Activated gamma-delta T cell treated with anti-CD3 and anti-CD28 coated beads, Interleukin-2, amount 50 U/mL, for 16 hours (primary cell): ENCODE results near the gene RSU1.
"Not testable (repeated sequence)": the region's sequence is repeated elsewhere in the genome, so short reads cannot be mapped to it uniquely, and the experiment has no call there.

Source experiments
- DNase-seq: peaks from one replicate; pipeline ENCODE4 v3.0.0-alpha.2; 2020; ENCODE audit warnings: low read depth

RSU1 gene

DNA sequence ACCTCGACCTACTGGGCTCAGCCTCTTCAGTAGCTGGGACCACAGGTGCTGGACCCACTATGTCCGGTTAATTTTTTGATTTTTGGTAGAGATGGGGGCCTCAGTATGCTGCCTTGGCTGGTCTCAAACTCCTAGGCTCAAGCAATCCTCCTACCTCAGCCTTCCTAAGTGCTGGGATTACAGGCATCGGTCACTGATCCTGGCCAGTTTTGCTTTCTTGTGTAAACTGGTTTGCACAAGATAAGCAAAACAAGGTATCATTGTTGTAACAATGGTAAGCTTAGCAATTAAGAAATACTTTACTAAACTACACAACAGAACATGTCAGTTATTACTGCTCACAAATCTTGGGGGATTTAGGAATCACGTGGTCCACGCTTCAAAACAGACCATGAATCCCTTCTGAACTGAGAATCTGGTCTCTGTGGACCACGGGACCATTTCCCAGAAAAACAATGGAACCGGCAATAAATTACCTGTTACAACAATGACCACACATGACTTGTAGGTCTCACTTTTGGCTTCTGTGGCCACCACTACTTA, 36.8 kb downstream of the RSU1 start:
- no peak for DNase-seq

DNA sequence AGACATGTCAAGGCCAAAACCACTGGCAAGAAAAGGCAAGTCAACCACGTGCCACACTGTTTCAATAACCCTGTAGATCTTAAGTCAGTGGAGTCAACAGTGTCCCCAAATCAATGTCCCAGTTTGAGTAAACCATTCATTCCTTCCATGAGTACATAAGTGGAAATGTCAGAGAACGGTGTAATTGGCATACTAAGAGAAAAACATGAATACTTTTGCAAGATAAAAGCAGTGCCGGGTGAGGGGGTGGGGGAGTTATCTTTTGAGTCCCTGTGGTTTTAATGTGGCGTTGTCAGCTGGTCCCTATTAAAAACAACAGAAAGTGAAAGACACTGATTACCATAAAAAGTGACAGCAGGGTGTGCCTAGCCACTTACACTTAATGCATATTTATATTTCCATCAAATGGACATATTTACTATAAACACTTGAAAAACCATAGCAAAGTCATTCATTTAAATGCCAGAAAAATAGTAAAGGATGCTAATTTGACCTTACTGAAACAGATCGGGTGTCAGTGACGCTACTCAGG, 37.8 kb downstream of the RSU1 start:
- DNase-seq = peak; percentile 28

- no peak for DNase-seq
Observed at GRCh38 chr10:16777473-16778370, 39.5 kb downstream of the RSU1 start.

DNA sequence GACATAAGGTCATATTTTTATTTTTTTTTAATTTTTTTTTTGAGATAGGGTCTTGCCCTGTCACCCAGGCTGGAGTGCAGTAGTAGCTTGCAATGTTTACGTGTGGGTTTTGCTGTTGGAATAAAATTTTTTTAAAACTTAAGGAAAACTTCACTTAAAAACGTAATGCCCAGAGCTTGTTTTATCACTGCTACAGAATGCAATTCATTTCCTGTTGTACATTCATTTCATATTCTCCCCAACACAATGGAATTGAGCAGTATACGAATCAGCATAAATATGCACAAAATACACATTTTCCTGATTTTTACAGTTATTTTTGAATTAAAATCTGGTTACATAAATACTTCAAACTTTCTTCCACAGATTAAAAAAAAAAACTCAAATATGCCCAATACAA, 40.3 kb downstream of the RSU1 start:
- no peak for DNase-seq

DNA sequence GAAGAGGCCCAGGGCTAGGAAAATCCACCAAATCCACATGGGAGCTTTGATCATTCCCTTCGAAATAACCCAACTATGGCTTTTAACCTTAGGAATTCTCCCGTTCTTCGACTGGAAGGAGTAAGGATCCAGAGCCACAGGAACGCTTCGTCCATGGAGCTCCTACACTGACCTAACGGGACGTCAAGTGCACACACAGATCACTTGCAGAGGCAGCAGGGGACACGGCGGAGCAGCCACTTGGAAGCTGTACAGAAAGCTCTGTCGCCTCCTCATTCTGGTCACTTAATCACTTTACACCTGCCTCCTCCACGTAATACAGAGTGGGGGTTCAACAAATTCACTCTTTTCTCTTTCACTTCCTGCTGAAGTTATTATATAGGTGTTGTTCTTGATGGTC, 43.9 kb downstream of the RSU1 start:
- no peak for DNase-seq

- DNase-seq = no peak
Observed at GRCh38 chr10:16770670-16771069, 46.6 kb downstream of the RSU1 start.

DNA sequence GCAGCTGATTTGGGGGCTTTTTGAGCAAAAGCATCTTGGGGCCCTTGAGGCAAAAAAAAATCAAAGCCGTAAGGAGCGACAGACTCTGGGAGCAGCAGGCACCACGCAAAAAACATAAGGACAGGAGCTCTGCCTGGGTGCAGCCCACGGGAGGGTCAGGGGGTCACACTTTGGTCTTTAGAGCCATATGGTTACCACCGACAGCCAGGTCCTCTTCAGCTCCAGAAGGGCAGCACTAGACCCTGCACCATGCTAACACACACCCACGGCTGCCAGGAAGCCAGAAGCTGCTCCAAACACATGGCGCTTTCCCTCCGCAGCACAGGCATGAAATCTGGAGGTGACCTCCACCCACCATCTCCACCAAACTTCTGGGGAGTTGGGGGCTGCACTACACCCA, 47.1 kb downstream of the RSU1 start:
- no peak for DNase-seq

DNA sequence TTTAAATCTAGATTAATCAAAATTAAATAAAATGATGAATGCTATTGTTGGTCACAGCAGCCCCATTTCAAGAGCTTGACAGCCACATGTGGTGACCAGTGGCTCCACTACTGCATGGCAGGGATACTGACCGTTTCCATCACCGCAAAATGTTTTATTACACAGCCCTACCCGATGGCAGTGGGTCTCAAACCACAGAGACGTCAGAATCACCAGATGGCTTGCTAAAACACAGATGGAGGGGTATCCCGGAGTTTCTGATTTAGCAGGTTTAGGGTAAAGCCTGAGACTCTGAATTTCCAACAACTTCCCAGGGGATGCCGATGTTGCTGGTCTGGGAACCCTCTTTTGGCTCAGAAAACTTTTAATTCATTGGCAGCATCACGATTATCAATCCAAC, 47.9 kb downstream of the RSU1 start:
- no peak for DNase-seq

DNA sequence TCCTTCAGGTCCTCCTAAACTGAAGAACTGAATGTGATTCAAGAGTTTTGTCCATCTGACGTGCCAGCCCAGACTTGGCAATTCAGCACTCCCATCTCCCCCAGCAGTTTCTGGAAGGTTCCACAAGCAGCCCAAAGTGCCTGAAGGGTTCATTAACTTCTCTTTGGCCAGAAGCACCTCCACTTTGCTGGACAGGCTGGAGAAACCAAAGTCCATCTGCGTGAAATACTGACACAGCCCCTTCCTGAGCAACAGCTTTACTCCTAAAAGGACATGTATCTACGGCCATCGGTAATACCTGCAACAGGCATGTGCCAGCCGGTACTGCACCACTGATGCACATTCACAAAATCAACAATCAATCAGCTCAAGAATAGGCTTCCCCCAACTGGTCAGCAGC, 48.5 kb downstream of the RSU1 start:
- no peak for DNase-seq

- DNase-seq = no peak
Observed at GRCh38 chr10:16765509-16766375, 51.5 kb downstream of the RSU1 start.

GRCh38 chr10:16761300-16761699, 55.9 kb downstream of the RSU1 start:
- DNase-seq = no peak

- DNase-seq = no peak
Observed at GRCh38 chr10:16756561-16757221, 60.5 kb downstream of the RSU1 start.

DNA sequence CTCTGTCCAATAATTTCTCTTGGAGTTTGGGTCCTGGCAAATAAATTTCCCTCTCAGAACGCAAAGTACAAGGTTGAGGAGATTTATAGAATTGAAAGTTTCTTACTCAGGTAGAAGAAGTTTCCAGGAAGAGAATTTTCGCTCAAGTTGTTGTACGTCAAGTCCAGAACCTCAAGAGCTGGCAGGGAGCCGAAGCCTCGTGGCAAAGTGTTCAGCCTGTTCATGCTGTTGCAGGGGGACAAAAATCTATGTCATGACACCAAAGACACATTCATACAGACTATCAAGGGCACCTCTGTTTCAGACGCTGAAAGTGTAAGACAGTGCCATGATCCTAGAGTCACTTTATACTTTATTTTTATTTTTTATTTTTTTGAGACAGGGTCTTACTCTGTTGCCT, 62.5 kb downstream of the RSU1 start:
- no peak for DNase-seq

- not testable (repeated sequence) for DNase-seq
Observed at GRCh38 chr10:16752849-16753248, 64.4 kb downstream of the RSU1 start.

- DNase-seq = no peak
Observed at GRCh38 chr10:16752099-16752498, 65.1 kb downstream of the RSU1 start.

GRCh38 chr10:16751244-16751643, 66.0 kb downstream of the RSU1 start:
- no peak for DNase-seq

- DNase-seq = no peak
Observed at GRCh38 chr10:16750461-16750860, 66.8 kb downstream of the RSU1 start.

DNA sequence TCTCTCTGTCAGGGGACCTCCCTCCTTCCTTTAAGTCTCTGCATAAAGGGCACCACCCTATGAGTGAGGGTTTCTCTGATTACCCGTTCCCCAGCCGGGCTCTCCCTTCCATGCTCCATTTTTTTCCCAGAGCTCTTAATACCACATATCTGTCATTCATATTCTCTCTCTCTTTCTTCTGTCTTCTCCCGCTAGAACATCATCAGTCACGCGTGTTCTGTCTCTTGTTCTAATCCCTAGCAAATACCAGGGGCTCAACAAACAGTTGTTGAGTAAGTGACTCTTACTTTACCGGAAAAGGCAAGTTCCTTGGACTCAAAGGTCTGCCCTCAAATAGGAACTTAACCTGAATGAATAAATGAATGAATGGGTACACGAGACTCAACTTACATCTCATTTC, 68.5 kb downstream of the RSU1 start:
- no peak for DNase-seq

DNA sequence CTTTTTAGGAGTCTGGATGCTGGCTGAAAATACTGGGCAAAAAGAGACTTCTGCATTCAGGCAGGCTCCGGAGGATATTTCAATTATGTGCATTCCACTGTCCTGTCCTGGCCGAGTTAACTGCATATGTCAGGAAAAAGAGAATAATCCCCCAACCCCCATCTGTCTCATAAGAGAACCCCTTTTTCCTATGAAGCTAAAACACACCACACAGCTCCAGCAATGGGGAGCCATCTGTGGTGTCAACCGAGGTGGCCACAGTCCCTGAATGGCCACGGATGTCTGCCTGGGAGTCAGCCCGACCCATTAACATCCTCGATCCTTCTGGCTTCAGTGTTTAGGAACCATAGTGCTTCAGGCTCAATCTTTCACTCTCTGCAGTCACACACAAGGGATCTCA, 70.4 kb downstream of the RSU1 start:
- DNase-seq = no peak

- DNase-seq = no peak
Observed at GRCh38 chr10:16745061-16745460, 72.2 kb downstream of the RSU1 start.

DNA sequence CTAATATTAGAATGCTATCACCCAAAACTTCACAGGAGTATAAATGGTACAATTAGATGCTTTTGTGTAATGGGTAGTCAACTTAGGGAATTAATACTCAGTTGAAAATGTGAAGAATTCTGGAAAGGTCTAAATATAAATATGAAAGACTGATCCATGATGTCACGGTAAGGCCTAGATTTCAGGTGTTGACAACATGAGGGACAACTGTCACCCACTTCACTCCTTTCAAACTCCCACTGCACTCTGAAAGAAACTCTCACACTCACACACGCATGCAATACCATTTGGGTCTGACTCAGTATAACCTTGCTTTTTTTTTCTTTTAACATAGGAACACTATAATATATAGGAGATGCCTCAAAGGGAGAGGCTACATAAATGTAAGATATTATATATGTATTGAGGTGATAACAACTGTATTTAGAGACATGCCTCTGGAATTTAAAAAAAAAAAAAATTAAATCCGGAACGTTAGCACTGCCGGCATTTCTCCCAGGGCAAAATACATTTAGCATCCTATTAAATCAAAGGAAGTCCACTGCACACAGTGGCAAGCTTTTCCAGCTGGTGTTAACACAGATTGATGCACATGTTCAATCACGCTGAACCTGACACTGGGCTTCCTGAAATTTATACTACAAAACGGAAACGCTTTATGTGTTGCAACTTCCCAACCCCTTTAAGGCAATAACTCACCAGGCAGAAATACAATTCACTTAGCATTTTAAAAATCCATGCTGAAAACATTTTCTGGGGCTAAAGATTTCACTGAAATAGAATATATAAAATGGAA, 74.9 kb downstream of the RSU1 start:
- DNase-seq = no peak
